ENCODE measurements around the gene SNRK.

Gene SNRK

DNA sequence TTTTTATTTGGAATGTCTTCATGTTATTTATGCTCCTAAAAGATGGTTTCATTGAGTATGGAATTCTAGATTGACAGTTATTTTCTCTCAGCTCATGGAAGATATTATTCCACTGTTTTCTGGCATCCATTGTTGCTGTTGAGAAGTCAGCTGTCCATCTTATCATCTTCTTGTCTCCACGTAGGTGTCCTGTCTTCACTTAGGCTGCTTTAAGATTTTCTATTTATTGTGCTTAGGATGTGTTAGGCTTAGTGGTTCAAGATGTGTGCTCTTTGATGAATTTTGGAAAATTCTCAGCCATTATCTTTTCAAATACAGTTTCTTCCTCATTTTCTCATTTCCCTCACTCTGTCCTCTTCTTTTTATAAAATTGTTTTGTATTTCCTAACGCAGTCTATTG is 52.0 kb downstream of the SNRK start:
- Mint-ChIP-seq H3K9me3 (peaks cover 18% of the 10 kb centered on the region), H3K27me3 (no peaks in the 10 kb centered on the region)

DNA sequence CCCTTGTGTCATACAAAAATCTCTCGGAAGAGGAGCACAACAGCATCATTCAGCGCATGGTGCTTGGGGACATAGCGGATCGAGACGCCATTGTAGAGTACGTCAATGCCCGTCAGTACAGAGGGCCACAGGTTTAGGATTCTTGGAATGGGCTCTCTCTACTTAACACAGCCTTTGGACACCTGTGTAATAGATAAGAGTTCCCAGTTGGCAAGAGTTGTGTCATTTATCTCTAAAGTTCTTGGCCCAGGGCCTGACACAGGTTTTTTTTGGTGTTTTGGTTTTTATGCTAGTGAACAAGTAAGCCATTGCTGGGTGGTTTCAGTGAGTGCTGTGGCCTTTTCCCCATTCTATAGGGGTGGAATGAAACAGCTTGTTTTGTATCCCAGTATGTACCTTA is 54.1 kb downstream of the SNRK start:
- H3K27ac Mint-ChIP-seq = no peak overlapping the region
- no peak for ATAC-seq
- peaks cover 14% of the 10 kb centered on the region for H3K9me3 Mint-ChIP-seq
- H3K36me3 Mint-ChIP-seq = peaks cover 73% of the 10 kb centered on the region
- H3K4me3 Mint-ChIP-seq = no peak overlapping the region
- H3K27me3 Mint-ChIP-seq = no peaks in the 10 kb centered on the region
- no peaks in the 10 kb centered on the region for H3K4me1 Mint-ChIP-seq

More for the DNA sequence above, 52.0 kb downstream of the SNRK start:
- peaks cover 78% of the 10 kb centered on the region for H3K36me3 Mint-ChIP-seq
- H3K27ac Mint-ChIP-seq = no peak overlapping the region
- no peak overlapping the region for H3K4me3 Mint-ChIP-seq
- ATAC-seq = no peak
- no peaks in the 10 kb centered on the region for H3K4me1 Mint-ChIP-seq

DNA sequence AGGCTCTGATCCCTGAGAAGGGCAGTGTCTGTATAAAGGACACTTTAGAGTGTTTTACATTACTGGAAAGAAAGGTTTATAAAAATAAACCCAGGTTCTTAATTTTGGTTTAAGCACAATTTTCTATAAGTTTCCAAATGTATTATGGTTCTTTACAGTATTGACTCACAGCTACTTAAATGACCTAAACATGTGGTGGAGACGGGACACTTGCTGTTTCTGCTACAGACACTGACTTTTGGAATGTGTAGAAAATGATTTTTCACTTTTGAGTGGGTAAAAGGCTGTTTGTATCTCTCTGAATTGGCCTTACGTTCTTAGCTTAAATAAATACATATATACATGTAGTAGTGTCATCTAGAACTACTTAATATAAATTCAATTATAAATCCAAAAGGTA is 55.4 kb downstream of the SNRK start:
- Mint-ChIP-seq H3K9me3 (peaks cover 5% of the 10 kb centered on the region), H3K27me3 (no peaks in the 10 kb centered on the region), H3K4me3 (no peak overlapping the region), H3K27ac (no peak overlapping the region), H3K4me1 (no peaks in the 10 kb centered on the region), H3K36me3 (peaks cover 71% of the 10 kb centered on the region)
- no peak for ATAC-seq

DNA sequence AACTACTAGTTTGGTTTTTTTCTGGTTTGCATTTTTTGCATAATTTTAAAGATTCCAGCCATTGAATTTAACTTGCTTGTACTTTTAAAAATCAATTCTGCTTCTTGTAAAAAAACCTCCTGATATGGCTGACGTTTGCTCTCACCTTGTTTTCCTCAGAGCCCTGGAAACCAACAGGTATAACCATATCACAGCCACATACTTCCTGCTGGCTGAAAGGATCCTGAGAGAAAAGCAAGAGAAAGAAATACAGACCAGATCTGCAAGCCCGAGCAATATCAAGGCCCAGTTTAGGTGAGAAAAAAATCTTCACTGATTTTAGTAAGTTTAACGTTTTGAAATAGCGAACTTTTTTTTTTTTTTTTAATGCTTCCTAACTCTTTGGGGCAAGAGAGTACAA is 56.8 kb downstream of the SNRK start:
- Mint-ChIP-seq H3K27me3 (no peaks in the 10 kb centered on the region), H3K4me3 (no peak overlapping the region), H3K36me3 (peaks cover 73% of the 10 kb centered on the region), H3K9me3 (peaks cover 3% of the 10 kb centered on the region), H3K4me1 (no peaks in the 10 kb centered on the region), H3K27ac (no peak overlapping the region)
- no peak for ATAC-seq

DNA sequence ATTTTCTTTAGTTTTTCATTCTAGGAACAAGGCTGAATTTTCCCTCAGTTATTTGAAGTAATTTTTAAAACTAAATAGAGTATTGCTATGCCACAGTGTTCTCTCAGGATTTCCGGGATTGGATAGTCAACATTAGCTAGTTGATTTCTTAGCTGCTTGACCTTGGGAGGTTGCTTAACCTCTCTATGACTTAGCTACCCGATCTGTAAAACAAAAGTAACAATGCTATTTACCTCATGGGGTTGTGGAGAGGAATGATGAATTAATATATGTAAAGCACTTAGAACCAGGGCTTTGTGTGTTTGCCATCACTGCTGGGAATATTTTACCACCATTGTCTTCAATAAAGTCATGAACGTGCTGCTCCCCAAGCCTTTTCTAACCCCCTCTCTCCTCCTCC is 57.5 kb downstream of the SNRK start:
- Mint-ChIP-seq H3K4me3 (no peak overlapping the region), H3K9me3 (no peaks in the 10 kb centered on the region)

DNA sequence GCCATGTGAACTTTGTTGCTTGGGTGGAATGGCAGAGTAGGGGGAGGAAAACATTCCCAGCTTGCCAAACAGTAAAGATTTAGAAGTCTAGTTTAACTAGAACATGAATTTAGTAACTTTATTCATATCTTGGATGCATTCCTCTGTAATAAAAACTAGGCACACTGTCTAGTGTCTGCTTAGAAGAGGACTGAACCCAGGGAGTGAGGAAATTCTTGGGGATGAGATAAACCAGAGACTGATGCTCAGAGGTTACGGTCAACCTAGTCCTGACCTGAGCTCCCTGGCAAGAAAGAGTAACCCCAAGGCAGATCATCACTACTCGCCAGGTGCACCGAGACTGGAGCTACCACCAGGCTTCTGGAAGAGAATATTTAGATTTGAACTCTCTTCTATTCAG is 58.2 kb downstream of the SNRK start:
- Mint-ChIP-seq H3K4me1 (no peaks in the 10 kb centered on the region), H3K9me3 (no peaks in the 10 kb centered on the region), H3K4me3 (no peak overlapping the region), H3K27ac (no peak overlapping the region), H3K27me3 (no peaks in the 10 kb centered on the region), H3K36me3 (peaks cover 74% of the 10 kb centered on the region)
- ATAC-seq = no peak

More for the DNA sequence above, 57.5 kb downstream of the SNRK start:
- Mint-ChIP-seq H3K27me3 (no peaks in the 10 kb centered on the region), H3K4me1 (no peaks in the 10 kb centered on the region), H3K36me3 (peaks cover 73% of the 10 kb centered on the region), H3K27ac (no peak overlapping the region)
- ATAC-seq = no peak

DNA sequence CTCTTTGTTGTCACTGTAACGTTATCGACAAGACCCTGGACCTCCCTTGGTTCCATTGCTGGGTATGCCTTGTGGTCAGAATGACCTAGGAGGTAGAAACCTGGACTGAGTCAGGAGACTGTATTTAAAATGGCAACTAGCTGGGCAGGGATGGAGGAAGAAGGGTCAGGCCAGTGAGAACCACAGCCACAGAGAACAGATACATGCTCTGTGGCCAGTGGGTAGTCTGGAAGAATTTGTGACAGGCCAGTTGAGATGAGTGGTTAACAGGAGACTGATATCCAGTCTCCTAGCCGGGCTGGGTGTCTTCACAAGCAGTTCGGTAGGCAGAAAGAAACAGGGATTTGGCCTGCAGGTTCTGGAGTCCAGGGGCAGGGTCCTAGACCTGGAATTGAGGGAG is 58.9 kb downstream of the SNRK start:
- H3K27ac Mint-ChIP-seq = no peak overlapping the region
- no peaks in the 10 kb centered on the region for H3K4me1 Mint-ChIP-seq
- H3K9me3 Mint-ChIP-seq = no peaks in the 10 kb centered on the region
- no peak overlapping the region for H3K4me3 Mint-ChIP-seq
- peaks cover 73% of the 10 kb centered on the region for H3K36me3 Mint-ChIP-seq
- H3K27me3 Mint-ChIP-seq = no peaks in the 10 kb centered on the region
- no peak for ATAC-seq

DNA sequence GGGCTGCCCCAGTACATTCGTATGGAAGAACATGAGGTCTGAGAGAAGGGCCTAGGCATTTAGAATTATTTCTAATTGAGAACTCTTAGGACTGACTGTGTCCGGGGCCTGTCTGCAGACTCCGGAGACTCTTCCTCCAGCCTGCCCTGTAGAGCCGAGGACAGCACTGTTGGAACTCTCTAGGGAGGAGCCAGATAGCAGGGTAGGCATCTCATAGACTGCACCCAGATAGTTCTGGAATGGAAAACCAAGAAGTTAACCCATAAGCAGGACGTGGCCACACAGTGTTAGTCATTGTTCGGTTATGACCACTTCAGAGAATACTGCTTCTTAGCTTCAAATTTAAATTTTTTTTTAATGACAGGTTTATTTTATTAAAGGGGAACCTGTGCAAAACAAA is 59.5 kb downstream of the SNRK start:
- H3K27me3 Mint-ChIP-seq = no peaks in the 10 kb centered on the region
- ATAC-seq = no peak

DNA sequence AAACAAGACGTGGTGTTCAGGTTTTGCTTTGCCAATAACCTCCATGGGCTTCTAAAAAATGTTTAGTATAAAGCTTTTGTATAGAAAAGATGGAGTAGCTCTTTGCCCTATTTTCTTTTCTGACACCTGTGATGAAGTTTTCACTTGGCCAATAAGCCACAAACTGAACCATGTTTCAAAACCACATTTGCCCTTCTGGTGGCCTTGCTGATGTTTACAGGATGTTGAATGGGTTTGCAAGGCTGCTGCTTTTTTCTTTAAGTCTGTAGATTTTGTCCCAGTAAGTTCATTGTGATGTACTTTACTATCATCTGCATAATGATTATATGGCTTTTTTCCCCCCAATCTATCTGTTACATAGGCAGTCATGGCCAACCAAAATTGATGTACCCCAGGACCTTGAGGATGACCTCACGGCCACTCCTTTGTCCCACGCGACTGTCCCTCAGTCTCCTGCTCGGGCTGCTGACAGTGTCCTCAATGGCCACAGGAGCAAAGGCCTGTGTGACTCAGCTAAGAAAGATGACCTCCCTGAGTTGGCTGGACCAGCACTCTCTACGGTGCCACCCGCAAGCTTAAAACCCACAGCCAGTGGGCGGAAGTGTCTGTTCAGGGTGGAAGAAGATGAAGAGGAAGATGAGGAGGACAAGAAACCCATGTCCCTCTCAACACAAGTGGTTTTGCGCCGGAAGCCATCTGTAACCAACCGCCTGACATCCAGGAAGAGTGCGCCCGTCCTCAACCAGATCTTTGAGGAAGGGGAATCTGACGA is 60.8 kb downstream of the SNRK start:
- H3K4me1 Mint-ChIP-seq = no peaks in the 10 kb centered on the region

More for the DNA sequence above, 59.5 kb downstream of the SNRK start:
- Mint-ChIP-seq H3K9me3 (no peaks in the 10 kb centered on the region), H3K4me1 (no peaks in the 10 kb centered on the region), H3K36me3 (peaks cover 78% of the 10 kb centered on the region), H3K4me3 (no peak overlapping the region), H3K27ac (no peak overlapping the region)

DNA sequence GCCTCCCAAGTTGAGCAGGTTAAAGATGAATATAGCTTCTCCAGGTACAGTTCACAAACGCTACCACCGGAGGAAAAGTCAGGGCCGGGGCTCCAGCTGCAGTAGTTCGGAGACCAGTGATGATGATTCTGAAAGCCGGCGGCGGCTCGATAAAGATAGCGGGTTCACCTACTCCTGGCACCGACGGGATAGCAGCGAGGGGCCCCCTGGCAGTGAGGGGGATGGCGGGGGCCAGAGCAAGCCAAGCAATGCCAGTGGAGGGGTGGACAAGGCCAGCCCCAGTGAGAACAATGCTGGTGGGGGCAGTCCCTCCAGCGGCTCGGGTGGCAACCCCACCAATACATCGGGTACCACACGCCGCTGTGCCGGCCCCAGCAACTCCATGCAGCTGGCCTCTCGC is 61.4 kb downstream of the SNRK start:
- peaks cover 84% of the 10 kb centered on the region for H3K36me3 Mint-ChIP-seq
- no peak overlapping the region for H3K27ac Mint-ChIP-seq
- H3K4me1 Mint-ChIP-seq = no peaks in the 10 kb centered on the region
- no peaks in the 10 kb centered on the region for H3K27me3 Mint-ChIP-seq
- H3K9me3 Mint-ChIP-seq = peaks cover 15% of the 10 kb centered on the region
- ATAC-seq = no peak
- no peak overlapping the region for H3K4me3 Mint-ChIP-seq

More for the DNA sequence above, 60.8 kb downstream of the SNRK start:
- Mint-ChIP-seq H3K27ac (no peak overlapping the region), H3K36me3 (peaks cover 83% of the 10 kb centered on the region), H3K9me3 (peaks cover 10% of the 10 kb centered on the region), H3K4me3 (no peak overlapping the region), H3K27me3 (no peaks in the 10 kb centered on the region)
- ATAC-seq = no peak

DNA sequence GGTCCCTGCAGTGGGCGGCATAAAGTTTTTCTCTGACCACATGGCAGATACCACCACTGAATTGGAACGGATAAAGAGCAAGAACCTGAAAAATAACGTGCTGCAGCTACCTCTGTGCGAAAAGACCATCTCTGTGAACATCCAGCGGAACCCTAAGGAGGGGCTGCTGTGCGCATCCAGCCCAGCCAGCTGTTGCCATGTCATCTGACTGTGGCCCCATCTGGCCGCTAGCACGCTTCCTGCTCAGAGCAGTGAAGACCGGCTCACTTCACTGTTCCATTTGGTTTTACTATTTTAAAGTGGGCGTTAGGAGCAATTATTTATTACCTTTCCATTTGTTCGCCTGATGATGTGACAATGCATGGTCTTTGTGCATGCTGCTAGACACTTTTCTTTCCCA is 62.0 kb downstream of the SNRK start:
- Mint-ChIP-seq H3K4me1 (no peaks in the 10 kb centered on the region), H3K36me3 (peaks cover 86% of the 10 kb centered on the region), H3K4me3 (no peak overlapping the region), H3K9me3 (peaks cover 18% of the 10 kb centered on the region), H3K27me3 (no peaks in the 10 kb centered on the region), H3K27ac (no peak overlapping the region)
- ATAC-seq = no peak

DNA sequence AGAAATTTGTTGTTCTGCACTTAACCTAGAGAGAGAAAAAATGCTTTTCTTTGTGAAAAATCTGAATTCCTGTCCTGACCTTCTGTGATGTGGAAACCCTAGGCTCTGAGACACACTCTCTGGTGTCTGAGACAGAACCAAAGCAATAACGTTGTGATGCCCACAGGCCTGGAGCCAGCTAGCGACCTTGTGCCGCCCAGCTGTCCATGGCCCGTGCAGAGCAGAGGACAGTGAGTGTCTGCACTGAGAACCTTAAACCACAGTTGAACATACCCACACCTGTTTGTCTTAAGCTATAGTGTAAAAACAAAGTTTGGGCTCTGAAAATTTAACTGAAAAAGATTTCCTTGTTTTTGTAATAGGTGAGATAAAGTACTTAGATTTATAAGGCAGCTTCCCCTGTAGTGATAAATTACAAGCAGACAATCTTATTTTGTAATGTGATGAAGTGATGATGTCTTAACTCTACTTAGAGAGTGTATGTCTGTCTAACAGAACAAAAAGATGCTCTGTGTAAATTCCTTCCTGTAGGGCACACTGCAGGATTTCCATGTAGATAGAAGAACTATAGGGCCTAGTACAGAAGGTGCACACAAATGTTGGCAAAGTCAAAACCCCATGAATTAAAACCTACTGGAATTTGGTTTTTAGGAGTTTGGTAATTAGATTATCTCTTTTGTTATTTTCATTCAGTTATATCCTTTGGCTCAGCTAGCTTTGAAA is 62.7 kb downstream of the SNRK start:
- Mint-ChIP-seq H3K27ac (no peak overlapping the region), H3K36me3 (peaks cover 86% of the 10 kb centered on the region), H3K9me3 (peaks cover 20% of the 10 kb centered on the region), H3K4me3 (no peak overlapping the region), H3K27me3 (no peaks in the 10 kb centered on the region), H3K4me1 (no peaks in the 10 kb centered on the region)
- no peak for ATAC-seq

DNA sequence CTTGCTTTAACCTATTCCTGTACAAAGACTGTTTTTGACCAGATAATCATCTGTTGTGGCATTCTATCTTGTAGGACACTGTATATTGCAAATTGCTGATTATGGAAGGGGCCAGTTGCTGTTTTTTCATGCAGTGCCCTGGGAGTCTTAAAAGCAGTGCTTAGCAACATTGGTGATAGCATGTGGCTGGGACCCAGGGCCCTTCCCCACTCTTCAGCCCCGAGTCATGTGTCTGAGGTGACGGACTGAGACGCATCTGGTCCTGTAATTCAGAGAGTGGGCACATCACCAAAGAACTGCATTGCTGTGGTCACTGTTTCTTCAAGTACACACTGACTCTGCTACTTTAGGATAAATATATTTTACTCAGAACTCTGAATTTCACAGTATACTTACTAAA is 63.4 kb downstream of the SNRK start:
- Mint-ChIP-seq H3K27me3 (no peaks in the 10 kb centered on the region), H3K36me3 (peaks cover 91% of the 10 kb centered on the region), H3K4me3 (no peak overlapping the region), H3K4me1 (no peaks in the 10 kb centered on the region), H3K9me3 (peaks cover 27% of the 10 kb centered on the region), H3K27ac (no peak overlapping the region)
- ATAC-seq = no peak

DNA sequence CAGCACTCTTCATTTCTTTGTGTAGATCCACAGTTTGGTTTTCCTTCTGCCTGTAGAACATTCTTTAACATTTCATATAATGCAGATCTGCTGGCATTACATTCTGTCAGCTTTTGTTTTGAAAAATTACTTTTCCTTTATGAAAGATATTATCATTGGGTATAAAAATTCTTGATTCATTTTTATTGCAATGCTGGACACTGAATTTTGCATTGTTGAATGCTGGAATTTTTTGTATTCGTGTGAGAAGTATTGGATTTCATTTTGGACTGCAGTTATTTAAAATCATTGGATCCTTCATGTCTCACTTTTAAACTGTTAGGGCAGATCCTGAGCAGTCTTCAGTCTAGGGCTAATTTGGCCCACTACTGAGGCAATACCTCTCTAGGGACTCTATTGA is 67.1 kb downstream of the SNRK start:
- peaks cover 48% of the 10 kb centered on the region for H3K9me3 Mint-ChIP-seq
- H3K4me3 Mint-ChIP-seq = no peak overlapping the region
- no peaks in the 10 kb centered on the region for H3K4me1 Mint-ChIP-seq
- H3K27ac Mint-ChIP-seq = no peak overlapping the region
- H3K27me3 Mint-ChIP-seq = no peaks in the 10 kb centered on the region
- ATAC-seq = no peak
- peaks cover 70% of the 10 kb centered on the region for H3K36me3 Mint-ChIP-seq

DNA sequence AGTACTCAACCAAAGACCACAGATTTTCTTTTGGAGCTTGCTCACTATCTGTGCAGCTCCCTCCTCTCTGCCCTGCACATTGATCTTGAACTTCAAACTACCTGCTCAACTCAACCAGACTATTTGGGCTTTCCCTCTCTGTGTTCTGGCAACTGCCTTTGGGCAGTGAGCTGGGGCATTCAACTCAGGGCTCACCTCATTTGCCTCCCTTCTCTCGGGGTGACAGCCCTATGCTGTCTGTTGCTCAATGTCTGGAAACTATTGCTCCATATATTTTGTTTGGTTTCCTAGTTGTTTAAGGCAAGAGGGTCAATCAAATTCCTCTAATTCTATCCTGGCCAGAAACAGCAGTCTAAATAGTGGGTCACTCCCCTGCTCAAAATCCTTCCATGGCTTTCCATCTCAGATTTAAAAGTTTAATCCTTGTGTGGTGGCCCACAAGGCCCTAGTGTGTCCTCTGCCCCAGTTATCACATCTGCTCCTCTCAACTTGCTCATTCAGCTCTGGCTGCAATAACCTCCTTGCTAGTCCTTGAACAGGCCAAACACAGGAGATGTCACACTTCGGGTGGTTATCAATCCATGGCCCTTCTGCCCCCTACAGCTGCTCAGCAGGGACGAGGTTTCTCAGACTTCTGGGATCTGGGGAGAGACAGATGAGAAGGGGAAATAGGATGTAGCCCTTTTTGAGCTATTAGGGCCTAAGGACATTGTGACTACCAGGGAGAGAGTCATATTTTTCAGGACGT is 67.8 kb downstream of the SNRK start:
- H3K36me3 Mint-ChIP-seq = peaks cover 63% of the 10 kb centered on the region
- H3K27me3 Mint-ChIP-seq = no peaks in the 10 kb centered on the region
- H3K9me3 Mint-ChIP-seq = peaks cover 48% of the 10 kb centered on the region
- H3K4me1 Mint-ChIP-seq = no peaks in the 10 kb centered on the region
- ATAC-seq = no peak
- H3K27ac Mint-ChIP-seq = no peak overlapping the region
- no peak overlapping the region for H3K4me3 Mint-ChIP-seq

Measured in stimulated activated memory B cell treated with anti-CD40 and anti-IgM and Interleukin-4, amounts not matched to agents 10 μg/mL and 1 μg/mL and 100 μg/mL, for 72 hours (primary cell).